ENCODE results near the gene TMC3.
A peak's percentile ranks its signal among the peaks of the same experiment; 100 is the strongest.

Gene TMC3

DNA sequence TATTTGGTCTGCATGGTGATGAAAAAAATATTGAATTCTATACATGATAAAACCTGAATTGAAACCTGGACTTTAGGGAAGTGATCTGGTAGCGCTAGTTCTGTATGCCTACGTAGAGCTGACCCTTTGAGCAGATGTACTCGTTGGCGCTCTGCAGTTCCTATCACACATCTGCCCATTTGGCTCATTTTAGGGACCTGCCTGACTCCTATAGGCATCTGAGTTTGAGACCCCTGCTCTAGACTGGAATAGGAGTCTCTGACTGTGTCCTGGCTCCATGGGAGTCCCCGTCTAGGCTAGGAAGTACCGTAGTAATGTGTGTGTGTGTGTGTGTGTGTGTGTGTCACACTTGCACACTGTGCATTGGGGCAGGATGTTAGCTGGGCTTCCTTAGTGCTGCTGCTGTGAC lies 71.3 kb downstream of the TMC3 start:
- no peak overlapping the region for H3K4me3 ChIP-seq (ENCODE audit: low read depth, low read length)
- no peak for DNase-seq (ENCODE audit: low read depth)
- TF ChIP-seq, protein P1, sequence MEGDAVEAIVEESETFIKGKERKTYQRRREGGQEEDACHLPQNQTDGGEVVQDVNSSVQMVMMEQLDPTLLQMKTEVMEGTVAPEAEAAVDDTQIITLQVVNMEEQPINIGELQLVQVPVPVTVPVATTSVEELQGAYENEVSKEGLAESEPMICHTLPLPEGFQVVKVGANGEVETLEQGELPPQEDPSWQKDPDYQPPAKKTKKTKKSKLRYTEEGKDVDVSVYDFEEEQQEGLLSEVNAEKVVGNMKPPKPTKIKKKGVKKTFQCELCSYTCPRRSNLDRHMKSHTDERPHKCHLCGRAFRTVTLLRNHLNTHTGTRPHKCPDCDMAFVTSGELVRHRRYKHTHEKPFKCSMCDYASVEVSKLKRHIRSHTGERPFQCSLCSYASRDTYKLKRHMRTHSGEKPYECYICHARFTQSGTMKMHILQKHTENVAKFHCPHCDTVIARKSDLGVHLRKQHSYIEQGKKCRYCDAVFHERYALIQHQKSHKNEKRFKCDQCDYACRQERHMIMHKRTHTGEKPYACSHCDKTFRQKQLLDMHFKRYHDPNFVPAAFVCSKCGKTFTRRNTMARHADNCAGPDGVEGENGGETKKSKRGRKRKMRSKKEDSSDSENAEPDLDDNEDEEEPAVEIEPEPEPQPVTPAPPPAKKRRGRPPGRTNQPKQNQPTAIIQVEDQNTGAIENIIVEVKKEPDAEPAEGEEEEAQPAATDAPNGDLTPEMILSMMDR (IDR thresholded peaks at IDR 0.05; ENCODE audit: control insufficient read depth, extremely low read depth, insufficient read depth), result no peak

DNA sequence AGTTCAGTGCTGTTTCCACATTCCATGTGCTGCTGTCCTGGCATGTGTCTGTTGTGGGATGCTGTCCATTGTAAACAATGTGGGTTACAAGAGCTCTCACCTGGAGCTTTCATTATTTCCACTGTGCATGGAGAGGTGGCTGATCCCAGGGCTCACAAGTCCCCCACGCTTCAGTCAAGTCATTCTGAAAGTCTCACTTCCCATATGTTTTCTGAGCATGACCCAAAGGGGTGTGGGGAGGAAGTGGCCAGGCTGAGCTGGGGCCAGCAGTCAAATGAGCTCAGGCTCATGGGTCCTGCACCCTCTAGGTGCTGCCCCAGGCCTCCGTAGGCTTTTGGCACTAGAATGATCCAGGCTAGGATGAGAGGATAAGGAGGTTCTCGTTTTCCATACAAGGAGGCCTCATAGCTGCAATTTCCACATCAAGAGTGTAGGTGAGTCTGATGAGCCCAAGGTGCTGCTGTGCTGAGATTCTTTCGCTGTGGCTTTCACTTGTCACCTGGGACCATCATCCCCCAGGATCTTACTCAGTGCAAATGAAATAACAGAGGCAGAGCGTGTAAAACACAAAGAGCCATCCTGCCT lies 72.1 kb downstream of the TMC3 start:
- DNase-seq (ENCODE audit: low read depth), result peak; percentile 50
- TF ChIP-seq, protein P1 (IDR thresholded peaks at IDR 0.05; ENCODE audit: control insufficient read depth, extremely low read depth, insufficient read depth), result no peak
- H3K4me3 ChIP-seq (ENCODE audit: low read depth, low read length), result no peak overlapping the region

DNA sequence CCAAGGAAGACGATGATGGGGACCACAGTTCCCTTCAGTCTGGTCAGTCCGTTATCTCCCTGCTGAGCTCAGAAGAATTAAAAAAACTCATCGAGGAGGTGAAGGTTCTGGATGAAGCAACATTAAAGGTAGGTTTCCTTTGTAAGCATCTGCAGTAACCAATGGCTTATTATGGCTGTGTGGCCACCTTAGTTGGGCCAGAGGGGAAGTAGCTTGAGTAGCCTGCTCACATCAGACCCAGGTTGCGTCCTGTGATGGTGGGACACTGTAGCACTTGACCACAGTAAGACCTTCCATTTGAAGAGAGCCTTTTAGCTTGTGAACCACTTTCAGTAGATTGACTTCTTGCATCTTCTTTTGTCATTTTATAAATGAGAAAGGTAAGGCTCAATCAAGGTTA lies 72.6 kb downstream of the TMC3 start:
- no peak for DNase-seq (ENCODE audit: low read depth)
- H3K4me3 ChIP-seq (ENCODE audit: low read depth, low read length), result no peak overlapping the region
- TF ChIP-seq, protein P1 (IDR thresholded peaks at IDR 0.05; ENCODE audit: control insufficient read depth, extremely low read depth, insufficient read depth), result no peak

DNA sequence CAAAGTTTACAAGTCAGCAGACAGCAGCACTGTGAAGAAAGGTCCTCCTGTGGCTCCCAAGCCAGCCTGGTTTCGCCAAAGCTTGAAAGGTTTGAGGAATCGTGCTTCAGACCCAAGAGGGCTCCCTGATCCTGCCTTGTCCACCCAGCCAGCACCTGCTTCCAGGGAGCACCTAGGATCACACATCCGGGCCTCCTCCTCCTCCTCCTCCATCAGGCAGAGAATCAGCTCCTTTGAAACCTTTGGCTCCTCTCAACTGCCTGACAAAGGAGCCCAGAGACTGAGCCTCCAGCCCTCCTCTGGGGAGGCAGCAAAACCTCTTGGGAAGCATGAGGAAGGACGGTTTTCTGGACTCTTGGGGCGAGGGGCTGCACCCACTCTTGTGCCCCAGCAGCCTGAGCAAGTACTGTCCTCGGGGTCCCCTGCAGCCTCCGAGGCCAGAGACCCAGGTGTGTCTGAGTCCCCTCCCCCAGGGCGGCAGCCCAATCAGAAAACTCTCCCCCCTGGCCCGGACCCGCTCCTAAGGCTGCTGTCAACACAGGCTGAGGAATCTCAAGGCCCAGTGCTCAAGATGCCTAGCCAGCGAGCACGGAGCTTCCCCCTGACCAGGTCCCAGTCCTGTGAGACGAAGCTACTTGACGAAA lies 74.3 kb downstream of the TMC3 start:
- TF ChIP-seq, protein P1 (IDR thresholded peaks at IDR 0.05; ENCODE audit: control insufficient read depth, extremely low read depth, insufficient read depth), result no peak
- no peak overlapping the region for H3K4me3 ChIP-seq (ENCODE audit: low read depth, low read length)
- no peak for DNase-seq (ENCODE audit: low read depth)

DNA sequence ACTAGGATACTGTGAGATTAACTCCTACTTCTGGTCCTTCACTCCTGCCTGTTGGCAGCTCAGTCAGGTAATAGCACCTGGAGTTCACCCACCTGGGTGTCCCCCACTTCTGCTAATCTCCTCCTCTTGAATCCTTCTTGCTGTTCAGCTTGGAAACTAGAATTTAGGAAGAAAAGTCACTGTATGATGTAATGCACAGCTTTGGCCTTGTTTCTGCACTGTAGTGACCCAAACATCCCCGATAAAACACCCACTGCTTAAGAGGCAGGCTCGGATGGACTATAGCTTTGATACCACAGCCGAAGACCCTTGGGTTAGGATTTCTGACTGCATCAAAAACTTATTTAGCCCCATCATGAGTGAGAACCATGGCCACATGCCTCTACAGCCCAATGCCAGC lies 74.9 kb downstream of the TMC3 start:
- DNase-seq (ENCODE audit: low read depth), result no peak
- TF ChIP-seq, protein P1 (IDR thresholded peaks at IDR 0.05; ENCODE audit: control insufficient read depth, extremely low read depth, insufficient read depth), result no peak
- H3K4me3 ChIP-seq (ENCODE audit: low read depth, low read length), result no peak overlapping the region

DNA sequence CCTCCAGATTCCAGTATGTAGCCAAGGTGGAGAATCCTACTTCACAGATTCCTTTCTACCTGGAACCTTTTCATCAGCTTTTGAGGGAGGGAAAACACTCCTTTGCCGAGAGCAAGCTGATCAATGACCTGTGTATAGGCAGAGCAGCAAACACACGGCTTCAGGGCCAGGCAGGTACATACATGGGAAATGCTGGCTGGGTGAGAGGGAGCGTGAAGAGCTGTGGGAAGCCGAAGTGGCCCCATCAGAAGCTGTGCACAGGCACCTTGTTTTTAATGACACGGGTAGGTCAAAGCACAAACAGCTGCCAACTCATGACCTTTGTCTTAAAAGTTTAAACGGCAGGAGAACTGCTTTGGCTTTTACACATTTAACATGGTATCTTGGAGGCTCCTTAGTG lies 75.4 kb downstream of the TMC3 start:
- no peak for DNase-seq (ENCODE audit: low read depth)
- no peak overlapping the region for H3K4me3 ChIP-seq (ENCODE audit: low read depth, low read length)
- TF ChIP-seq, protein P1 (IDR thresholded peaks at IDR 0.05; ENCODE audit: control insufficient read depth, extremely low read depth, insufficient read depth), result no peak
